Epithelial cell of proximal tubule (primary cell): ENCODE measurements around the gene P3H3. TPM values are rescaled to one million over a fixed set of nuclear protein-coding genes. Genes with fewer than 3 reads are reported as not detected.

Experiments used
- DNase-seq: peaks from one replicate; pipeline ENCODE4 v3.0.0-alpha.2; 2011; ENCODE audit warnings: low read depth
- H3K4me3 ChIP-seq: 2 replicates; pipeline ENCODE4 v1.5.1; 2011; ENCODE audit warnings: low read depth, mild to moderate bottlenecking, low read length
- CTCF ChIP-seq: conservative IDR thresholded peaks from 2 replicates; pipeline ENCODE4 v1.5.1; 2012; ENCODE audit warnings: low read depth, mild to moderate bottlenecking, low read length
- total RNA-seq: library from RNA; depleted of rRNA; stranded (reverse); fragments of >200 nt; gene quantifications from 2 replicates; pipeline ENCODE4 v1.2.3, GENCODE V29; 2015

Gene P3H3
- total RNA-seq, 1 donor from 2014 or later: 30.4 TPM

GRCh38 chr12:6833189-6833890 is 5.1 kb downstream of the P3H3 start:
- no peak for TF ChIP-seq CTCF
- no peak for DNase-seq
- H3K4me3 ChIP-seq: no peak overlapping the region

GRCh38 chr12:6834254-6834653 is 6.0 kb downstream of the P3H3 start:
- TF ChIP-seq CTCF: no peak
- no peak for DNase-seq
- H3K4me3 ChIP-seq: no peak overlapping the region

GRCh38 chr12:6834873-6835272 is 6.7 kb downstream of the P3H3 start:
- no peak overlapping the region for H3K4me3 ChIP-seq
- TF ChIP-seq CTCF: no peak
- no peak for DNase-seq

GRCh38 chr12:6836851-6837250 is 8.6 kb downstream of the P3H3 start:
- TF ChIP-seq CTCF: no peak
- no peak for DNase-seq
- H3K4me3 ChIP-seq: no peak overlapping the region

- H3K4me3 ChIP-seq: no peak overlapping the region
- DNase-seq: no peak
- no peak for TF ChIP-seq CTCF
Observed at GRCh38 chr12:6837370-6838060, 9.3 kb downstream of the P3H3 start.

GRCh38 chr12:6838854-6839253 is 10.6 kb downstream of the P3H3 start:
- DNase-seq: no peak
- H3K4me3 ChIP-seq: no peak overlapping the region
- no peak for TF ChIP-seq CTCF
